Colonic mucosa (tissue), 4 donors: ENCODE results near the gene PTPRN2. TPM values are rescaled to one million over a fixed set of nuclear protein-coding genes. Genes with fewer than 3 reads are reported as not detected.
A peak's percentile ranks its signal among the peaks of the same experiment; 100 is the strongest.
"Not testable (repeated sequence)": the region's sequence is repeated elsewhere in the genome, so short reads cannot be mapped to it uniquely, and the experiment has no call there.

Experiments
- DNase-seq: peaks from one replicate; pipeline ENCODE4 v3.0.0-alpha.2; 2020
- H3K27ac ChIP-seq: fragments of 200-600 bp; one replicate; pipeline ENCODE4 v1.8.0; 2021
- H3K27me3 ChIP-seq: fragments of 200-600 bp; one replicate; pipeline ENCODE4 v1.8.0; 2021
- H3K36me3 ChIP-seq: fragments of 200-600 bp; one replicate; pipeline ENCODE4 v1.8.0; 2021
- H3K4me1 ChIP-seq: fragments of 200-600 bp; one replicate; pipeline ENCODE4 v1.8.0; 2021; ENCODE audit warnings: mild to moderate bottlenecking
- H3K4me3 ChIP-seq: fragments of 200-600 bp; one replicate; pipeline ENCODE4 v1.8.0; 2021
- H3K9ac ChIP-seq, 2 donors: one replicate each; pipeline ENCODE4 v1.7.0; 2013; ENCODE audit warnings: control low read depth in 2 of 2, low read depth in 2 of 2, low read length in 2 of 2
- H3K9me3 ChIP-seq: fragments of 200-600 bp; one replicate; pipeline ENCODE4 v1.8.0; 2021
- intact Hi-C: fragments of 100-400 bp; cut with DNase I; formaldehyde crosslinking; loops from one replicate; pipeline ENCODE4 v1.14.1; 2022
- total RNA-seq, 2 donors: library from RNA; stranded (reverse); fragmentation: NEBNext Ultra II Directional in 1 of 2; extraction: Animal tissue kit (Norgen Biotek cat#: 25700) in 1 of 2; gene quantifications; one replicate each; pipeline ENCODE4 v1.2.1, GENCODE V29; 2021
- TF ChIP-seq, protein P1 (sequence below): fragments of 200-600 bp; IDR thresholded peaks from one replicate; pipeline ENCODE4 v1.8.0; 2022; ENCODE audit warnings: antibody characterized with exemption, mild to moderate bottlenecking
- donor health status: healthy.
- donor health status: DM: no; HTN: no; CAD: no.
- donor health status: DM: no; HTN: no; CAD: no.

PTPRN2 gene
- total RNA-seq: 10 to 100 TPM; 14.7 to 21.6 TPM

DNA sequence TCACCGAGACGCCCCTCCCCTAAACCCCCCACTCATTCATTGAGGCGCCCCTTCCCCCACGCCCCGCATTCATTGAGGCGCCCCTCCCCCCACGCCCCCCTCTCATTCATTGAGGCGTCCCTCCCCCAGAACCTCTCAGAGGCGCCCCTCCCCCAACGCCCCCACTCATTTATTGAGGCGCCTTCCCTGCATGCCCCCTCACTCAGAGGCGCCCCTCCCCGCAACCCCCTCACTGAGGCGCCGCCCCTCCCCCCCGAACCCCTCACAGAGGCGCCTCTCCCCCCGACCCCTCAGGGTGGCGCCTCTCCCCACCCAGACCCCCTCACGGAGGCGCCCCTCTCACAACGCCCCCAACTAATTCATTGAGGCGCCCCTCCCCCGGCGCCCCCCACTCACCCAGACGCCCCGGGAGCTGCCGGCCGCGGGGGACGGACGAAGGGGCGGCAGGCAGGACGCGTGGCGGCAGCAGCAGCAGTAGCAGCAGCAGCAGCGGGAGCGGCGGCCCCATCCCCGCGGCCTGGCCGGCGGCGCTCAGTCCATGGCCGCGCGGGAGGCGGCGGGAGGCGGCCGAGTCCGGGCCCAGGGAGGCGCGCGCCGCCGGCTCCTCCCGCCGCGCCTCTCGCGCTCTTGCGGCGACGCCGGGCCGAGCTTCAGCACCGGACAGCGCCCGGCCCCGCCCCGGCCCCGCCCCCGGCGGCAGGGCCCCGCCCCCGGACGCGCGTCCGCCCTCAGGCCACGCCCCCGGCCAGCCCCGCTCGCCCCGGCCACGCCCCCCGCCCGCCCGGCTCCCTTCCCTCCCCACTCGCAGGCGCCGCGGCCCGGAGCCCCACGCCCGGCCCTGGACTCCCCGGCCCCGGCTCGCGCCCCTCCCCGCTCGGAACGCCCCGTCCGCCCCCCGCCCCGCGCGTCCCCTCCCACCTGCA lies at the start of gene PTPRN2:
PTPRN2 (minus strand) TSS at position 662 of the 923 bp plus-strand sequence.
- no peak within 1 kb of the TSS for H3K9ac ChIP-seq
- H3K27me3 ChIP-seq: peaks cover 9% of the 10 kb centered on the region
- no peak within 1 kb of the TSS for H3K27ac ChIP-seq
- intact Hi-C loops: no loop called here
- TF ChIP-seq, protein P1, sequence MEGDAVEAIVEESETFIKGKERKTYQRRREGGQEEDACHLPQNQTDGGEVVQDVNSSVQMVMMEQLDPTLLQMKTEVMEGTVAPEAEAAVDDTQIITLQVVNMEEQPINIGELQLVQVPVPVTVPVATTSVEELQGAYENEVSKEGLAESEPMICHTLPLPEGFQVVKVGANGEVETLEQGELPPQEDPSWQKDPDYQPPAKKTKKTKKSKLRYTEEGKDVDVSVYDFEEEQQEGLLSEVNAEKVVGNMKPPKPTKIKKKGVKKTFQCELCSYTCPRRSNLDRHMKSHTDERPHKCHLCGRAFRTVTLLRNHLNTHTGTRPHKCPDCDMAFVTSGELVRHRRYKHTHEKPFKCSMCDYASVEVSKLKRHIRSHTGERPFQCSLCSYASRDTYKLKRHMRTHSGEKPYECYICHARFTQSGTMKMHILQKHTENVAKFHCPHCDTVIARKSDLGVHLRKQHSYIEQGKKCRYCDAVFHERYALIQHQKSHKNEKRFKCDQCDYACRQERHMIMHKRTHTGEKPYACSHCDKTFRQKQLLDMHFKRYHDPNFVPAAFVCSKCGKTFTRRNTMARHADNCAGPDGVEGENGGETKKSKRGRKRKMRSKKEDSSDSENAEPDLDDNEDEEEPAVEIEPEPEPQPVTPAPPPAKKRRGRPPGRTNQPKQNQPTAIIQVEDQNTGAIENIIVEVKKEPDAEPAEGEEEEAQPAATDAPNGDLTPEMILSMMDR: no peak
- H3K4me3 ChIP-seq: peak within 1 kb of the TSS; percentile 28
- no peaks in the 10 kb centered on the region for H3K36me3 ChIP-seq
- H3K4me1 ChIP-seq: peaks cover 9% of the 10 kb centered on the region
- H3K9me3 ChIP-seq: no peaks in the 10 kb centered on the region
- DNase-seq: peak; percentile 71

DNA sequence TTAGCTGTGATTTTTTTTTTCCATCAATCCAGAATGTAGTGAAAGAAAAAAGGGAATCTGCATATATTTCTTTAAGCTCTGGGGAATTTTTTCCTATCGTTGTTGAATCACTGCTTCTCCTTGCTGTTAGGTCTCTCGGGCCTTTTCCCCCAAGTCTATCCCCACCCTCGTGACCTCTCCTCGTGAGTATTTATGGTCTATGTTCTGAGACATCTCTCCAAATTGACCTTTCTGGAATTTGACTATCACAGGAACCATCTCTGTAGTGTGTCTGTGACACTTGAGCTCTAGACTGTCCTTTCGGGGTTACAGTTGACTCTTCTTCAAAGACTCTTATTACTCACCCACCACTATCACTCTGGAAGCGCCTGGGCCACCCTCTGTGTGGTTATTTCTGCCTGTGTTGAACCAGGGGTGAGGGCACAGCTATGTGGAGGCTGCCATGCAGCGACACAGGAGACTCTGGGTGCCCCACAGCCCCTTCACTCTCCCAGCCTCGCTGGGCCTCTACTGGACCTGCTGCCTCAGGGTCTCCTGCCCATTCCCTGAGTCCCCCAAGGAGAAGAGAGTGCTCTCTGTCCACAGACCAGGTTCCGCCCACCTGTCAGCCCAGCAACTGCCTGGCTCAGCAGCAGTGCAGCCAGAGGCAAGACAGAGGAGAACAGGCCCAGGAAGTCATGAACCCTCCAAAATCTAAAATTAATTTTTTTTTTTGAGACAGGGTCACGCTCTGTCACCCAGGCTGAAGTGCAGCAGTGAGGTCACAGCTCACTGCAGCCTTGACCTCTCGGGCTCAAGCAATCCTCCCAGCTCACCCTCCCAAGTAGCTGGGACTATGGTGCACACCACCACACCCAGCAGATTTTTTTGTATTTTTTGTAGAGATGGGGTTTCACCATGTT lies 45.7 kb upstream of the PTPRN2 start:
- no peak overlapping the region for H3K9ac ChIP-seq
- TF ChIP-seq, protein P1: no peak
- intact Hi-C loops: no loop called here
- no peak overlapping the region for H3K4me3 ChIP-seq
- no peaks in the 10 kb centered on the region for H3K36me3 ChIP-seq
- H3K27me3 ChIP-seq: no peaks in the 10 kb centered on the region
- DNase-seq: no peak
- H3K9me3 ChIP-seq: no peaks in the 10 kb centered on the region
- no peaks in the 10 kb centered on the region for H3K4me1 ChIP-seq
- H3K27ac ChIP-seq: no peak overlapping the region

DNA sequence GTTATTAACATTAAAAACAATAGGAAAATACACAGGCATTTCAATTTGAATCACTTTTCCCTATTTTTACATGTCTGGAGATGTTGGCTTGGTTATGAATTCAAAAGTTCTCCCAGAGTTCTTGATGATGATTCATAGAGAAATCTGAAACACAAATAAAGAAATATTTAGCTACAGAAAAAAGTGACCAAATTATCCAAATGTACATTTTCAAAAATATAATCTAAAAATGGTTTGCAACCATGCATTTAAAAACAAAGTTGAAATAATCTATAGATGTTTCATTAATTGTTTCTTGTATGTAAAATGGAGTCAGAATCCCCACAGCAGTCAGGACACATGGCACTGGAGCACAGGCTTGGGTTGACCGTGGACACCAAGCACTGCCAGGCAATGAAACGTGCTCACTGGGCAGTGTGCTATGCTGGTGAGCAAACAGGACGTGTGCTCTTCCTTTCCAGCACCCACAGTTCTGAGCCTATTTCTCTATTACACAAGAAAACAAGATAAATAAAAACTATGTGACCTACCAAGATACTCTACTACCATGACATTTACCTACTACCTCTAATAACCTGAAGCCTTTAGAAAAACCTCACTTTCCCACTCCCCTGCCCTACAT lies 44.1 kb upstream of the PTPRN2 start:
- no peak overlapping the region for H3K9ac ChIP-seq
- TF ChIP-seq, protein P1: no peak
- no peaks in the 10 kb centered on the region for H3K9me3 ChIP-seq
- H3K4me1 ChIP-seq: no peaks in the 10 kb centered on the region
- intact Hi-C loops: no loop called here
- no peak for DNase-seq
- H3K36me3 ChIP-seq: no peaks in the 10 kb centered on the region
- no peak overlapping the region for H3K27ac ChIP-seq
- no peaks in the 10 kb centered on the region for H3K27me3 ChIP-seq
- H3K4me3 ChIP-seq: no peak overlapping the region

DNA sequence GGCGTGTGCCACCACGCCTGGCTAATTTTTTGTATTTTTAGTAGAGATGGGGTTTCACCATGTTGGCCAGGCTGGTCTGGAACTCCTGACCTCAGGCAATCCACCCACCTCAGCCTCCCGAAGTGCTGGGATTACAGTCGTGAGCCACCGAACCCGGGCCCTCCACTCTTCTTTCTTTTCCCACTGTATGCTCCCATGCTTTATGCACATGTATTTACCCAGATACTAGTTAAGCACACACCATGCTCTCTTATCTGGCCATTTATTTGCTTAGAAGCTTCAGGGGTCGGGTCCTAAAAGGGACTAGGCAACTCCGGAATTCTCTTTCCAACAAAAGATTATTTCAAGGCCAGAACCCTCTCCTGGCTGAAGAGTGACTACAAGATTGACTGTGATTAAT lies 38.7 kb upstream of the PTPRN2 start:
- H3K36me3 ChIP-seq, H3K27me3 ChIP-seq, DNase-seq, H3K27ac ChIP-seq, intact Hi-C loops, H3K4me3 ChIP-seq, H3K4me1 ChIP-seq, H3K9me3 ChIP-seq, H3K9ac ChIP-seq: not testable (repeated sequence)

DNA sequence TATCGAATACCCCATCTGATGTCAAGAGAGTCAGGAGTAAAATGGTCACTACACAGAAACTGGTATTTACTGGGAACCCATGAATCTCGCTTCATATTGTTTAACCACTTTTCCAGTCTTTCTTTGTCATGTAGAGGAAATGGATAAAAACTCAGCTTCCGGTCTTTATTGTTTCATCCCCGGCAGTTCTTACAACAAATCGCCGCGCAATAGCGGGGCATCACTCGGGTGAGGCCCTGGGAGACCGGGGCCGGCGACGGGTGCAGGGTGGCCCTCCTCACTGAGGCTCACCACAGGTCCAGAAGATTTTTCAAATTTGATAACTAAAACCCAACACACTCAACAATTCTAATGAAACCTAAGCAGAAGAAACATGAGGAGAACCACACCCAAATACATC lies 35.6 kb upstream of the PTPRN2 start:
- no peaks in the 10 kb centered on the region for H3K4me1 ChIP-seq
- no peaks in the 10 kb centered on the region for H3K36me3 ChIP-seq
- no peak overlapping the region for H3K27ac ChIP-seq
- TF ChIP-seq, protein P1: no peak
- no peaks in the 10 kb centered on the region for H3K9me3 ChIP-seq
- H3K4me3 ChIP-seq: no peak overlapping the region
- DNase-seq: no peak
- no peaks in the 10 kb centered on the region for H3K27me3 ChIP-seq
- intact Hi-C loops: no loop called here
- no peak overlapping the region for H3K9ac ChIP-seq
